ENCODE measurements around the gene SH2D1B.

The SH2D1B gene

DNA sequence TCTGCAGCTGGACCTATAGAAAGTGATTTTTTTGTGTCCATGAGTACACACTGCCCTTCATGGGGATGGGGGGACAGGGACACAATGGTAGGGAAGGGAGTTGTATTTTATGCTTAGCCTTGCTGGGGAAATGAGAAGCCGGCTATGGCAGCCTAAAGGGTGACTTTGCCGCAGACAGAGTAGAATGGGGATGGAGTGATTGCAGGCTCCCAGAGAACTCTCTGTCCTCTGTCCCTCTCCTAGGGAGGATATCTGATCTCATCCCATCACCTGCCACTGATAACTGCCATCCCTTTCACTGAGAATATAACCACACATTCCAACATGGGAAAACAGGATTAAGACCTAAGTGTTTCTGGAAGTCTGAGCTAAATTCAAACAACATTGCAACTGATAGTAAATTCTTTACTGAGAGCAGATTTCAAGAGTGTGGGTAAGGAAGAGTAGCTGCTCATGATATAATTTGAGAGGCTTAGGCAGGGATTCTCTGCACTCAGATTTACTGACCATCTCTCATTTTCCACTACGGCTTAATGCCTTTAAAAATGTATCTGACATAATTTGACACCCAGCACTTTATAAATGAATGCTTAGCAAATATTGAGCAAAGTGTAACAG, 13.9 kb downstream of the SH2D1B start:
- DNase-seq: no peak

DNA sequence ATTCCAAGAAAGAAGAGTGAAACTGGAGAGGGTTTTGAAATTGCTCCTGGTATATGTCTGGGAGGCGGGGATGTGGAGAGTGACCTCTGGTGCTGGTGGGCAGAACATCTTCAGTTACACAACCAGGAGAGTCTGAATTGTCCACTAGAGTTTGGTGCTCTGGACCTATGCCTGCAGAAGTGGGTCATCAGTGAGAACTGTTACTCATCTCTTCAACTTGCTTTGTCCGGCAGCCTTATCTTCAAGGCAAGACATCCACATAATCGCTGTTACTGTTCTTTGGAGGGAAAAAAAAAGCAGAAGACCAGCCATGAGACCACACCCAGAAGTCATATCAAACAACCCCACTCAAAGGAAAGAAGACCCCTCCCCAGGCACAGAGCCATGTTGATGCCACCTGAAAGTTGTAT, 14.9 kb downstream of the SH2D1B start:
- DNase-seq: no peak

DNA sequence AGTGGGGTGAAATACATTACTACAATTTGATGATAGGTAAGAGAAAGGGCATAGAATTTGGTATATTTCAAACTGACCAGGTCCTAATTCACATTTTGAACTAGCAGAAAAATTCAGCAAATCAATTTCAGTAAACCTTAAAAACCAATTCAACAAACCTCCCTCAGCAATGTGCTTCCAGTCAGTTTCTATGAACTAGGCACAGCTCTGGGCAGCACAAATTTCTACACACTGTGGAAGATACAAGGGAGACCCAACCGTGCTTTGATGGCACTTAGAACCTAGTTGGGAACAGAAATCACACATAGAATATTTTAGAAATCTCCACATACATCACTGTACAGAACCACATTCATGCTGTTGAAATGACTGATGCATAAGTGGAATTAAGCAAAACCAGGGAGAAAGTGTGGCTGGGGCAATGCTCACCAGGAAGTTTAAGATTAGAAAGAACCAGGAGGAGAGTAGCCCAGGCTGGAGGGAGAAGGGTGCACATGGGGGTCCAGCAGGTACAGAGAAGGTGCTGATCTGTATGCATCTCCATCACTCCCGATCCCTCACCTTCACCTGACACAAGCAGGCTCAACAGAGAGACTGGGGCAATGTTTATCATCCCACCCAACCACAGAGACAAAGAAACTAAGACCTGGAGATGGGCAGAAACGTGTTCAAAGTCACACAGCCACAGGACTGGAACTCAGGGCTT, 15.6 kb downstream of the SH2D1B start:
- DNase-seq: no peak

DNA sequence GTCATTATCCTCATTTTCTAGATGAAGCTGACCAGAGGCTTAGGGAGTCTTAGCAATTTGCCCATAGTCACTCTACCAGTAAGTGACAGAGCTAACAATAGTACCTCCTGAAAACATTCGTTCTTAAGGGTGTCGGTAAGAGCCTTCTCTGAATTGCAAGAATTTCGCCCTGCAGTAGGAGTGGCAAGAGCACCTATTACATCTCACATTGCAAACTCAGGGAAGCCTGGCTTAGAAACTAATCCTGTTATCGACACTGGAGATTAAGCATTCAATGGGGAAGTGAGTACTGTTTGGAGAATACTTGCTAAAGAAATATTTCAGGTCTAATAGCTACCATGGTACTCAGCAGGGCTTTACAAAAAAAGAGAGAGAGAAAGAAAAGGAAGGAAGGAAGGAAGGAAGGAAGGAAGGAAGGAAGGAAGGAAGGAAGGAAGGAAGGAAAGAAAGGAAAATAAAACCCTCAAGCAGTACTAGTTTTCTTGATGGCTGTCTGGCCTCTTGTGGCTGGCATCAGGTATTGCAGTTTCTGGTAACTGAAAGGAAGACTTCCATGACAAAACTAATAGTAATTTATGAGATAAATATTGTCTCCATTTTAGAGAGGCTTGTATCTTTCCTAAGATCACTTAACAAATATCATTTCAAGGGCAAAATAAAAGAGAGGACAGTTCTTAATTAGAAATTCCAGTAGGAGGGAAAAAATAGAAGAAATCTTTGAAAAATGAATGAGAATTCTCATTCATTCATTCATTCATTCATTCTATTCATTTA, 20.0 kb downstream of the SH2D1B start:
- DNase-seq: no peak

DNA sequence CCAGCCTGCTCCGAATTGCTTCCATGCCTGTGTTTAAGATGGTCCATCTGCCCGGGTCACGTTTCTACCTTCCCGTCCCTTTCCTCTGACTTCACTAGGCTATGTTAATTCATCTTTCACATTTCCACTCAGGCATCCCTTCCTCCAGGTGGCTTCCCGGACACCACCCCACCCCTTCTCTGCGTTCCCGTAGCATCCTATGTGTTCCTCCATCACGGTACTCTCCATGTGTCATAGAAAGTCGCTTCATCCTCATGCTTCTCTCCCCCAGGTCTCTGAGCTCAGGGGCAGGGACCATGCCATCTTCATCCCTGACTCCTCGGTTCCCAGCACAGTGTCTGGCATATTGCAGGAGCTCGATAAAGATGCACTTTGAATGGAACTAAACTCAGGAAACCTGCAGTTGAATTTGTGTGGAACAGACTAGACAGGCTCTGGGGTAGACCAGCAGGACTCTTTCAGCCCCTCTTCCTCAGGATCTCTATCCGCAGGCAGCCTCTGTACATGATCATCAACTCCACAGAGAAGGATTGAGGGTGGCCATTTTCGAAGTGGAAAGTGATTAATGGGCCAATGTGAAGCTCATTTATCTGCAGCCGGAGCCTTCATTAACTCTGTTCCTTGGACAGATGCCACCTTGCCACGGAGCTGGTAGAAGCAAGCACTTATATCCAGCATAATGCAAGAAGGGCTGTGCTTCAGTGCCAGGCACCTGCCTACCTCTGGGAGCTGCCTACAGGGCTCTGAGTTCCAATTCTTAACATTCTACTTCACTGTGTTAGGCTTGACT, 21.3 kb downstream of the SH2D1B start:
- DNase-seq: no peak

DNA sequence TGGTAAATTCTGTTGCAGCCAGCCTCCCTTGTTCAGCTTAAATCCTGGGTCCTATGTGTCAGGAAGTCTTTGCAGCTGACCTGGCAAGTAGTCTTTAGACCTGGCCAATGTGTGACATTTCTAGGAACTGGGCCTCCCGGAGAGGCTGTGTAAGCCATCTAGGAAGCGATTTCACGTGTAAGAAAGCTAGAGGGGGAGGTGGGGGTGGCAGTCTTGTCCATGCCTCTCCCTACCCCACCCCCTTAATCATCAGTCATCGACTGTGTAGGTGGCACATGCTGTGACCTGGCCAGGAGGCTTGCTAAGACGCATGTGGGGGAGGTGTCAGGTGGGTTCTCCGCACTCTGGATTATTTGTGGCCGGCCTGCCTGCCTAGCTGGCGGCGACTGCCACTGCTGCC, 22.0 kb downstream of the SH2D1B start:
- no peak for DNase-seq

DNA sequence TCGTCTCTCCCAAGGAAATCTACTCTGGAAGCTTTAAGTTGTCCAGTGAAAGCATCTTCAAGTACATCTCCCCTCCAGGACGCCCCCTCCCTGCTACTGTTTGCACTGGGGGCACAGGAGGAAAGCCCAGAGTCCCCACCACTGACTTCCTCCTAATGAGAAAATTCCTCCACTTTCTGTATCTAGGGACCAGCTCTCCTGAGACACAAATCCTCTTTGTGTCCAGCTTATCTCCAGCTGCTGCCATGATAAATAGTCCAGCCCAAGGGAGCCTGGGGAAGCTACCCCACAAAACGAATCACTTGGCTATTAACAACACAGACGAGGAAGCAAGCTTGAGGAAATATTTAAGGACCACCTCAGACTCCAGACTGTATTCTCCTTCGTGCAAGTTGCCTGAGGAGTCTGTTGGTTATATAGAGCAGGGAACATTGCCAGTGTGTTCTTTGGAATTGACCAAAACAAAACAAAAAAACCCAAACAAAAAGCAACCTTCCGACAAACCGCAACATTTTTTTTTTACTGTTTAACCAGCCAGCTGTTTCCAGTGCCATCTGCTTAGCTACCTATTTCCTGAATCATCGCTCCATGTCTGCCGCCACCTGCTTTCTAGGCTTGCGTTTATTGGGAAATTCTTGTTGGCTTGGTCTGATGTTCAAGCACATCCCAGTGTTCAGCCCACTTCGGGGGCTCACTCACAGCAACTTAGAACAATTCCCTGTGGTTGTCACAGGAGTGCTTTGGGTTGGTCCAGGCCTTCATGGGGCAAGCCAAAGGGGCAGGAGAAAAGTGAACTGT, 22.7 kb downstream of the SH2D1B start:
- no peak for DNase-seq

DNA sequence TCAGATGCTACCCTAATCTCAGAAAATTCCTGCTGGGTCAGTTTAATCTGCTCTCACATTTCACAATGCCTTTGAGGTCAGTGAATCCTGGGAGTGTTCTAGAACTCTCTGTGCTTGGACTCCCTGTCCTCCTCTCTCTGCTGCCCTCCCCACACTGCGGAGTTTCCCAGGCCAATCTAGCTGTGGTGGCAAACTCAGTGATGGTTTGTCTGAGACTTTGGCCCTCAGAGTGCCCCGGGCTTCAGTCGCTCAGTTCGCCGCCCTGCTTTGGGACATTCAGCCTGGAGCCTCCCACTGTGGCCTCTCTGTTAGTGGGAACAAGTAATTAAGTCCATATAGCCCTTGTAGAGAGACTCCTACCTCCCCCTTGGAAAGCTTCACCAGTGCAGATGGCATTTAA, 23.3 kb downstream of the SH2D1B start:
- no peak for DNase-seq

DNA sequence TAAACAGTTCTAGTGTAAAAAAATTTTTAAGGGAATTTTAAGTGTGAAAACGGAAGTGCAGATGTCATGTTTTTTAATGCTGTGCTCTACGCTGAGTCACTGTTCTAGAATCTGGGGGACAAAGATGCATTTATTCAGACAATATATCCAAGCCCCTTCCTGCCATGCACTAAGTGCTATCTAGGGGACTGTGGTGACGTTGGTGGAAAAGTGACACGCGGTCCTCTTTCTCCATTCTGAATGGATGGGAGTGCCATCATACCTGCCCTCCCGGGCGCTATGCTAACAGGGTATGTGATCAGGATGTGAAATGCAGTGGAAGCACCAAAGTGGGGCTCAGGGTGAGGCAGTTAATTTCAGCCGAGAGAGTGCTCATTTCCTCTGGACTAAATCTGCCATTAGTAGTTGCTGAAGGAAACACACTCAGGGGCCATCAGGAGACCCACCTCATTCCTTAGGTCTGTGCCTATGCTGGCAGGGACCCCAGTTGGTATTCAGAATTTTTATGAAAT, 23.8 kb downstream of the SH2D1B start:
- DNase-seq: no peak

DNA sequence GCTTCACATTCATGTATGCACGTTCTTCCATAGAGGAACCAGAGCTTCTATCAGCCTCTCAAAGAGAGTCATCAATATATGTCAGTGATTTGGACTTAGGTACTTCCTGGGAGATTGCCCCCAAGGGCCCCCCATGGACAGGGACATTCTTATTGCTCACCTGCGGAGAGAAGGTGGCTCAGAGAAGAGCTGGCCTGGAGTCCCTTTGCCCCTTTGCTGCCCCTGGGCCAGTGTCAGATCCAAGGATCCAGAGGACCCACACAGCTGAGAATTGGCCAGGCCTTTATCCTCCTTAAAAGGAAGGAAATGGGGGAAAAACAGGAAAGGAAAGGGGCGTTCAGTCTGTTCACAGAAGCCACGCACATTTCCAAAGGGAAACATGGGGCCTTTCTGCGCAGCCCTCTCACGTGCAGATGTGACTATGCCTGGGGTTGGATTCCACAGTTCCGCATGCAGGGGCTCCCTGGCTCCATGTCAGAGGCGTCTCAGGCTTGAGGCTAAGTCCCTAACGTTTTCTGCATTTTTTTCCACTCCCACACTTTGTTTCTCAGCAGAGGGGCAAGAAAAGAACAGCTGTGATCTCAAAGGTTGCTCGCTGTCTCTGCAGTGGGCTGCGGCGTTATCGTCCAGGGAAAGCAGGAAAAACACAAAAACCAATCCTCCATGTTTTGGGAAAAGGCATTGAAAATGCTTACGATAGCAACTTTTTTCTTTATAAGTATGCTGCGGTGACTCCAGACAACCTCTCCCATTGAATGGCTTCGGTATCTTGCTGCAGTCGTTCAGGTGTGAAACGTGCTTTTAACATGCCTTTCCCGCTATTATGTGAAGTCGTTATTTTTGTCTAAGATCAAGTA, 24.5 kb downstream of the SH2D1B start:
- DNase-seq: no peak

DNA sequence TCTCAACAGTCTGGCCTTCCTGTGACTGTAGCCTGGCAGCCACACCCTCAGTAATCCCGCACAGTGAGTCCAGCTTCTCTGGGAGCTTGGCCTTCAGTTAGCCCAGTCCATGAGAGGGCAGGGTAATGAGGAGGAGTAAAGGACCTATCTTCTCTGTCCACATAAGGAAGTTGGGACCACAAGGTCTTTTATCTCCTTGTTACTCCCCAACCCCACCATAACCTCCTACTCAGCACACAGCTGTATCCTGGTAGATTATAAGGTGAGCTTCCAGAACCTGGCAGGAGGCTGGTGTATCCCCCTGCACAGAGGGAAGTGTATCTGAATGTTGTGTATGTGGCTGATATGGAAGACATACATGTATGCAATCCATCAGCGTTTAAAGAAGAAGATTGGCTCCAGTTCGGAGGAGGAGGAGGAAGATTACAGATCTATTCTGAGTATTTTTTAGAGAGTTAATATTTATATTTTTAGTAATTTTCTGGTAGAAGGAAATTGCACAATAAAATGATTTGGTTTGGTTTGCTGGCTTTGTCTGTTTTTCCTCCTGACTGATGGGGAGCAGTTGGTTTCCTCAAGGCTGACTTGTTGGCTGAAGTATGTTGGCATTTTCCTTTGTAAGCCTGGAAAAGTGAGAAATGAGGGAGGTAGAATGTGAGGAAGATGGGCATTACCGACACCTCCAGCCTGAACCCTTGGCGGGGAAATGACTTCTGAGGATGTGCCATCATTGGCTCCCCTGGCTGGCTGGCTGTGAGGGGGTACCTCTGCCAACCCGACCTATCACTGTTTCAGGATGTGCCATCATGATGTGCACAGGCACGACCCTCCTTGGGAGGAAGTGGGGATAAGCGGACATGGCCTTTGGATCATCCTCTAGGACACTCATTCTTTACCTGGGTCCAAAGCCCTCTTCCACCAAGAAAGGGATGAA, 25.4 kb downstream of the SH2D1B start:
- no peak for DNase-seq

DNA sequence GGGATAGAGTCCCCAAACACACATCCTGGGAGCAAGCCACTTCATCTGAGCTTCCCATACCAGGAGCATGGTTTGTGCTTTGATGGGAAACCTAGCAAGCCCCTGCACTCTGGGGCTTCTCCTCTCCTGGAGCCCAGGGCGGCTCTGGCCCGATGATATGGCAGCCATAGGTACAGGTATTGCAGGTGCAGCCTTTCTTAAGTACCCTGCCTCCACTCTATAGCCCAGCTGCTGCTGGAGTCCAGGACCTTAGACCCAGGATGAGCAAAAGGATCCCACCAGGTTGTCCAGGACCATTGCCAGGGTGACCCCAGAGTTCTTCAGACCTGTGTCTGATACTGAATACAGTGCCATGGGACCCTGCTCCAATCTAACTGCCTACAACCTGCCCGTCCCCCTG, 26.2 kb downstream of the SH2D1B start:
- no peak for DNase-seq

DNA sequence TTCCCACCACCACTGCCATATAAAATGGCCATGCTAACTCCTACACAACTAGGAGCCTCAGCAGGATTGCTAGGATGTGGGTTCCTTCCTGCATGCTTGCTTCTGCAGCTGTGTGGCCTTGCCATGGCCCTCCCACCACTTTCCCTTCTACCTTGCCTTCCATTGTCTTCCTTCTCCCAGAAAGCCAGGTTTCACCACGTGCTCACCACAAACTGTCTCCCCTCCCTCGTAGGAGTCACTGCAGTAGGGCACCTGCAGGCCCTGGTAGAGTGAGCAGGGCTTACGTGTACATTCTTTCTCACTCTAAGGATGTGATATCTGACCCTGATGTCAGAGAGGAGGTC, 26.7 kb downstream of the SH2D1B start:
- no peak for DNase-seq

DNA sequence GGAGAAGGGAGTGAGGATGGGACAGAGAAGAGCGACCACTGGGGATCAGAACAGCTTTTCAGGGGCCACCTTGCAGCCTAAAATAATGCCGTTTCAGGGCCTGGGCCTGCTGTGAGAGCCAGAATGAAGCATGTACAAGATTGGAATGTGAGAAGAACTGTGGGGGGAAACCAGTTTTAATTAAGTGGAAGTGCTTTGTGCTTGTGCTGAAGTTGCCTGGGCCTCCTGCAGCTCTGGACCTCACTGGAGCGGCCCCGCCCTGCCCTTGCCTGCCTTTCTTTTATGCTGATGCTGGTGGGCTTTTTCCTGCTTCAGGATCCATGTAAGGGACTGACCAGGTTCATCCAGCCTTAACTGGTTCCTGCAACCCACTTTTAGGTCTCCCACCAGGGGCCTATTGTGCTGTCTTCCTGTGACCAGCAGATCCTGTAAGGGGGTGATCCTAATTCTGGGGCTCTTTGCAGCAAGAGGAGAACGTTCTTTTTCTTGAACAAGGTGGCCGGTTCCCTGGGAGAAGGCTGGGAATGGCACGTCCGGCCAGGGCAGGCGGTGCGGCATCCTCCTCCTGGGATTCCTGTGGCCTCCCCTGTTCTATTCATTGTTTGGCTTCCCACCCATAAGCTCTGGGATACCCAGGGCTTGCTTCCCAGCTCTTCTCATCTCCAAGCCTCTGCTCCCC, 27.2 kb downstream of the SH2D1B start:
- no peak for DNase-seq

DNA sequence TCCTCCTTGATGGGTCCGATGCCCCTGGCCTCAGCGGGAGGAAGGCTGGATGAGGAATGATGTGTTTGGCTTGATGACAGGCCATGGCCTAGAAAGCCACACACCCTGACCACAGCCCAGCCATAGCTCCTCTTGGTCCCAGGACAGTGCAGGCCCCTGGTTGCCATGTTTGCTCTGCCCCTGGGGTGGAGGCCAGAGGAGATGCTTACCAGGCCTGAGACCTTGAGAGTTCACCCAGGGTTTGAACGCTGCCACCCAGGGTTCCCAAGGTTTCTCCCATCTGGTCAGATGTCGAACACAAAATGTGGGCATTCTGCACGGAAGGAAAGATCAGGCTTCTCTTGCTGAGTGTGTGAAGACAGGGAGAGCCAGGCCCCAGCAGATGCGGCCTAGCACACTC, 27.8 kb downstream of the SH2D1B start:
- DNase-seq: no peak

DNA sequence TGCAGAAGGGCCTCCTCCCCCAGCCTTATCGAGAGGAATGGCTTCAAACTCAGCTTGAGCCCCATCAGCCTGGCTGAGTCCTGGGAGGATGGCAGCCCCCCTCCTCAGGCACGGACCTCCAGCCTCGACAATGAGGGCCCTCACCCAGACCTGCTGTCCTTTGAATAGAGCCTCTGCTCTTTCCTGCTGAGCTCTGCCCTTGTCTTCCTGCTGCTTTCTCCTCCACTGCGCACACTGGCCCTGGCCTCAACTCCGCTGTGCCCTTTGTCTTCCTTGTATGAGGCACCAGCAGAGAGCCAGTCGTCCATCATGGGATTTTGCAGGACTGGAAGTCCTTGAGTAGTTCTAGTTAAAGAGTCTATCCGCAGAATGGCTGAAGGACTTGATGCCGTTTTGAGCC, 28.4 kb downstream of the SH2D1B start:
- DNase-seq: no peak

DNA sequence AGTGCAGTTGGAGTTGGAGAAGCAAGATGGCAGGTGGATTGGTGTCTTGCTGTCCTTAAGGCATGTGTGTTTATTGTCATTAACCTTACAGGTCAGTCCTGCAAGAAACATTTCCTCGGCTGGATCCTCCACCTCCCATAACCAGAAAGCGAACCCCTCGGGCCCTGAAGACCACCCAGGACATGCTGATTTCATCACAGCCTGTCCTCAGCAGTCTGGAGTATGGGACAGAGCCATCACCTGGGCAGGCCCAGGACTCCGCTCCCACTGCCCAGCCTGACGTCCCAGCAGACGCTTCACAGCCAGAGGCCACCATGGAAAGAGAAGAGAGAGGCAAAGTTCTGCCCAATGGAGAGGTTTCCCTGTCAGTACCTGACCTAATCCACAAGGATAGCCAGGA, 28.8 kb downstream of the SH2D1B start:
- no peak for DNase-seq

DNA sequence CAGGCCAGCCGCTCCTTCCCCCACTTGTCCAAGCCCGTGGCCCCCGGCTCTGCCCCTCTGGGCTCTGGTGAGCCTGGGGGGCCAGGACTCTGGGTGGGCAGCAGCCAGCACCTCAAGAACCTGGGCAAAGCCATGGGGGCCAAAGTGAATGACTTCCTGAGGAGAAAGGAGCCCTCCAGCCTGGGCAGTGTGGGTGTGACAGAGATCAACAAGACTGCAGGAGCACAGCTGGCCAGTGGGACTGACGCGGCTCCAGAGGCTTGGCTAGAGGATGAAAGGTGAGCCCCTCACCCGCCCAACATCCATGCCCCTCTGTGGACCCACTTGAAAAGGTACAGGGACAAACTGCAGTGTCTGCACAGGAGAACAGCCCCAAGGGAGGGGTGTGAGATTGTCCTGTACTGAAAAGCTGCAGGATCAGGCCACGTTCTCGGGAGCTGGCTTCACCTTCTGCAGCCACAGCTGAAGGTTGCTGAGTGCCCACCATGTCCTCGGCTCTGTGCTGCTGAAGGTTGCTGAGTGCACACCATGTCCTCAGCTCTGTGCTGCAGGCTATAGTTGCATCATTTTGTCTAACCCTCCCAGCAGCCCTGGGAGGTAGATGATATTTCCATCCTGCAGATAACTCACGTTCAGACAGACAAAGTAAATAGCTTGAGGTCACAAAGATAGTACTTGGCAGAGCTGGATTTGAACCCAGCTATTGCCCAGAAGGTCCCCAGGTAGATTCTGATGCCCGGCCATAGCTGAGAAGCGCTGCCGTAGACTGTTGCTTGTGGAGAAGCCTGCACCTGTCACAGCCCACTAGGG, 29.8 kb downstream of the SH2D1B start:
- DNase-seq: no peak

DNA sequence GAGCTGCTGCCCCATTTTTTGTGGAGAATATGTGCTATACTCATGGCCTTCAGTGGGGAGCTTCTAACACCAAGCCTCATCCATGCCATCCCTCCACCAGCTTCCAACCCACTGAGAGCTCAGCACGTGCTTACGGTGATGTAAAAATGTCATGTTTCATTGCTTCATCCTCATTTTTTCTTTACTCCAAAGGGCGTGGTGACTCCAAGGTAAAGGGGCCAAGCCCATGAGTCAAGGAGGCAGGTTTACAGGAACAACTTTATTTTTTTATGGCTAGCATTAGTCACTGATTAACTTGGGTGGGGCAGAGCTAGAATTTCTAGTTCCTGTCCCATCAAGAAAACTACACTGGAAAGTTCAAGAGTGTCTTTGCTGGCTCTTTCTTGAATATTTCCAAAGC, 30.6 kb downstream of the SH2D1B start, which contains the start of gene C1orf226:
TSS of gene C1orf226 (plus strand) at position 346 of the 400 bp plus-strand sequence. CDS start 174 bp downstream, outside the sequence.
- no peak for DNase-seq

Data from activated CD4-positive, alpha-beta T cell treated with anti-CD3 and anti-CD28 coated beads, Interleukin-2, amount 50 U/mL, for 1 hour (primary cell).